Osteocyte (in vitro differentiated cells): ENCODE measurements around the gene CACNA1F. TPM values are rescaled to one million over a fixed set of nuclear protein-coding genes. Genes with fewer than 3 reads are reported as not detected.
A peak's percentile ranks its signal among the peaks of the same experiment; 100 is the strongest.

ENCODE experiments used
- DNase-seq: peaks from one replicate; pipeline ENCODE4 v3.0.0; 2021; ENCODE audit warnings: mixed read lengths; ENCODE audit not compliant: unreplicated experiment; ENCODE audit errors: extremely low spot score
- H3K27ac Mint-ChIP-seq: one replicate; pipeline ENCODE4 v1.8.0; 2021; ENCODE audit warnings: mild to moderate bottlenecking, mixed read lengths; ENCODE audit not compliant: unreplicated experiment
- H3K27me3 Mint-ChIP-seq: one replicate; pipeline ENCODE4 v1.8.0; 2021; ENCODE audit warnings: mixed read lengths; ENCODE audit not compliant: unreplicated experiment
- H3K36me3 Mint-ChIP-seq: one replicate; pipeline ENCODE4 v1.8.0; 2021; ENCODE audit warnings: mixed read lengths; ENCODE audit not compliant: unreplicated experiment
- H3K4me1 Mint-ChIP-seq: one replicate; pipeline ENCODE4 v1.8.0; 2021; ENCODE audit warnings: mixed read lengths; ENCODE audit not compliant: unreplicated experiment
- H3K4me3 Mint-ChIP-seq: one replicate; pipeline ENCODE4 v1.8.0; 2021; ENCODE audit warnings: mild to moderate bottlenecking, moderate library complexity, mixed read lengths; ENCODE audit not compliant: unreplicated experiment
- H3K9me3 Mint-ChIP-seq: one replicate; pipeline ENCODE4 v1.8.0; 2021; ENCODE audit warnings: mixed read lengths; ENCODE audit not compliant: unreplicated experiment
- CTCF ChIP-seq: fragments of 200-600 bp; sonication (generic); IDR thresholded peaks from 2 replicates; pipeline ENCODE4 v1.5.0; 2021; ENCODE audit warnings: antibody characterized with exemption, mild to moderate bottlenecking, moderate library complexity
- total RNA-seq: library from RNA; stranded (reverse); gene quantifications from 2 replicates; pipeline ENCODE4 v1.2.1, GENCODE V29; 2021

Gene CACNA1F
- total RNA-seq, 1 donor from 2014 or later: not detected

GRCh38 chrX:49197543-49198087 lies 35.5 kb downstream of the CACNA1F start:
- Mint-ChIP-seq H3K4me1 (peaks cover 7% of the 10 kb centered on the region), H3K4me3 (no peak overlapping the region), H3K27me3 (no peaks in the 10 kb centered on the region), H3K9me3 (peaks cover 10% of the 10 kb centered on the region), H3K36me3 (no peaks in the 10 kb centered on the region), H3K27ac (no peak overlapping the region)
- TF ChIP-seq CTCF: no peak
- DNase-seq: peak; percentile 82

GRCh38 chrX:49193542-49193964 lies 39.6 kb downstream of the CACNA1F start:
- Mint-ChIP-seq H3K27ac (no peak overlapping the region), H3K36me3 (no peaks in the 10 kb centered on the region), H3K4me1 (peaks cover 8% of the 10 kb centered on the region), H3K4me3 (no peak overlapping the region), H3K9me3 (peaks cover 10% of the 10 kb centered on the region), H3K27me3 (no peaks in the 10 kb centered on the region)
- DNase-seq: no peak
- TF ChIP-seq CTCF: no peak

- no peak overlapping the region for H3K27ac Mint-ChIP-seq
Measured at GRCh38 chrX:49192722-49193328, 40.3 kb downstream of the CACNA1F start.

GRCh38 chrX:49191574-49192011 lies 41.5 kb downstream of the CACNA1F start:
- Mint-ChIP-seq H3K36me3 (no peaks in the 10 kb centered on the region), H3K9me3 (peaks cover 5% of the 10 kb centered on the region), H3K27ac (peak overlapping the region; percentile 29), H3K4me1 (peaks cover 8% of the 10 kb centered on the region), H3K4me3 (peak overlapping the region; percentile 72), H3K27me3 (no peaks in the 10 kb centered on the region)
- no peak for TF ChIP-seq CTCF
- DNase-seq: no peak

More at GRCh38 chrX:49192722-49193328, 40.3 kb downstream of the CACNA1F start:
- H3K9me3 Mint-ChIP-seq: peaks cover 5% of the 10 kb centered on the region
- DNase-seq: no peak
- peak overlapping the region; percentile 48 for H3K4me3 Mint-ChIP-seq
- peaks cover 8% of the 10 kb centered on the region for H3K4me1 Mint-ChIP-seq
- no peaks in the 10 kb centered on the region for H3K36me3 Mint-ChIP-seq
- TF ChIP-seq CTCF: peak; percentile 54
- H3K27me3 Mint-ChIP-seq: no peaks in the 10 kb centered on the region

- peak overlapping the region; percentile 80 for H3K4me3 Mint-ChIP-seq
- H3K9me3 Mint-ChIP-seq: peaks cover 5% of the 10 kb centered on the region
- no peaks in the 10 kb centered on the region for H3K27me3 Mint-ChIP-seq
- DNase-seq: peak; percentile 95
- no peak for TF ChIP-seq CTCF
- H3K4me1 Mint-ChIP-seq: peaks cover 8% of the 10 kb centered on the region
- H3K36me3 Mint-ChIP-seq: no peaks in the 10 kb centered on the region
- peak overlapping the region; percentile 93 for H3K27ac Mint-ChIP-seq
Measured at GRCh38 chrX:49190821-49191573, 42.1 kb downstream of the CACNA1F start.
